ENCODE data around the gene RPS6KB2. TPM values are rescaled to one million over a fixed set of nuclear protein-coding genes. Genes with fewer than 3 reads are reported as not detected.

Gene RPS6KB2
- total and polyA plus RNA-seq, 12 donors: 16.3 to 46.3 (median 23.2) TPM

- Histone ChIP-seq H3K4me3 (no peak overlapping the region), H3K36me3 (peaks cover 0 to 65% (median 26%) of the 10 kb centered on the region in 9 donors), H3K9me3 (no peaks in the 10 kb centered on the region), H3K4me1 (peaks cover 4 to 57% (median 46%) of the 10 kb centered on the region in 9 donors), H3K27ac (peak overlapping the region in 1 of 10 donors; percentile 21), H3K27me3 (no peaks in the 10 kb centered on the region)
- ATAC-seq (no peak), DNase-seq (no peak)
- TF ChIP-seq CTCF (IDR thresholded peaks at IDR 0.05): no peak
- intact Hi-C loops (cut with DNase I): loop anchor here in 2 of 10 donors (2.0 to 10.0 kb wide), 2 partner anchors 109 to 111 kb away; partner anchors contain the start of genes CDK2AP2 (in 1 of the 2) and PITPNM1 (in 1 of the 2)
- 93% methylated on average over 7 of the region's 7 CpGs for WGBS, 2 donors
Measured at GRCh38 chr11:67396259-67396581, 32.1 kb upstream of the RPS6KB2 start.

- intact Hi-C loops (cut with DNase I): loop anchor here in 2 of 10 donors (2.0 to 10.0 kb wide), 2 partner anchors 108 to 110 kb away; partner anchors contain the start of genes CDK2AP2 (in 1 of the 2) and PITPNM1 (in 1 of the 2)
- H3K4me3 ChIP-seq: no peak overlapping the region
- H3K36me3 ChIP-seq: peaks cover 0 to 65% (median 26%) of the 10 kb centered on the region in 9 donors
- no peaks in the 10 kb centered on the region for H3K9me3 ChIP-seq
- no peaks in the 10 kb centered on the region for H3K27me3 ChIP-seq
- peaks cover 4 to 57% (median 44%) of the 10 kb centered on the region in 9 donors for H3K4me1 ChIP-seq
- no peak for TF ChIP-seq CTCF (IDR thresholded peaks at IDR 0.05)
- DNase-seq (no peak), ATAC-seq (no peak)
- H3K27ac ChIP-seq: peak overlapping the region in 4 of 10 donors; percentile 1 to 56 (median 22)
- WGBS, 2 donors: 54 to 56% methylated on average over 13 of the region's 13 CpGs
Measured at GRCh38 chr11:67396587-67397389, 31.5 kb upstream of the RPS6KB2 start.

GRCh38 chr11:67397536-67397935 lies 30.8 kb upstream of the RPS6KB2 start:
- 42 to 66% methylated on average over 6 of the region's 6 CpGs for WGBS, 2 donors
- H3K9me3 ChIP-seq: no peaks in the 10 kb centered on the region
- H3K27me3 ChIP-seq: no peaks in the 10 kb centered on the region
- peaks cover 2 to 59% (median 45%) of the 10 kb centered on the region in 9 donors for H3K4me1 ChIP-seq
- ATAC-seq (no peak), DNase-seq (no peak)
- TF ChIP-seq CTCF (IDR thresholded peaks at IDR 0.05): no peak
- peak overlapping the region in 2 of 10 donors; percentile 24 to 56 for H3K27ac ChIP-seq
- peaks cover 0 to 65% (median 26%) of the 10 kb centered on the region in 9 donors for H3K36me3 ChIP-seq
- no peak overlapping the region for H3K4me3 ChIP-seq
- intact Hi-C loops (cut with DNase I): loop anchor here in 2 of 10 donors (2.0 to 10.0 kb wide), 2 partner anchors 107 to 109 kb away; partner anchors contain the start of genes CDK2AP2 (in 1 of the 2) and PITPNM1 (in 1 of the 2)

GRCh38 chr11:67397986-67398660 lies 30.2 kb upstream of the RPS6KB2 start:
- H3K27ac ChIP-seq: peak overlapping the region in 1 of 10 donors; percentile 31
- intact Hi-C loops (cut with DNase I): loop anchor here in 2 of 10 donors (2.0 to 10.0 kb wide), 2 partner anchors 107 to 109 kb away; partner anchors contain the start of genes CDK2AP2 (in 1 of the 2) and PITPNM1 (in 1 of the 2)
- ATAC-seq (no peak), DNase-seq (no peak)
- peaks cover 0 to 65% (median 26%) of the 10 kb centered on the region in 9 donors for H3K36me3 ChIP-seq
- WGBS, 2 donors: 77 to 78% methylated on average over 24 of the region's 24 CpGs
- peaks cover 0 to 59% (median 44%) of the 10 kb centered on the region in 9 donors for H3K4me1 ChIP-seq
- no peak for TF ChIP-seq CTCF (IDR thresholded peaks at IDR 0.05)
- H3K9me3 ChIP-seq: no peaks in the 10 kb centered on the region
- no peak overlapping the region for H3K4me3 ChIP-seq
- no peaks in the 10 kb centered on the region for H3K27me3 ChIP-seq

All from heart right ventricle (tissue), 16 donors.